K562 (cell line): ENCODE results near the gene RUNDC3A. TPM values are rescaled to one million over a fixed set of nuclear protein-coding genes. Genes with fewer than 3 reads are reported as not detected.
A peak's percentile ranks its signal among the peaks of the same experiment; 100 is the strongest.

Experiments
- BHLHE40 ChIP-seq: IDR thresholded peaks from 2 replicates; pipeline ENCODE4 v1.6.1; 2011; ENCODE audit warnings: low read length, improper control_type of control experiment
- BRF1 ChIP-seq: IDR thresholded peaks from 3 replicates; pipeline ENCODE4 v1.6.1; 2011; ENCODE audit warnings: borderline replicate concordance, mild to moderate bottlenecking; ENCODE audit not compliant: insufficient read length; ENCODE audit errors: extremely low read depth
- FOXM1 ChIP-seq, 2 experiments: fragments of 450-650 bp in 1 of 2; sonication (generic) in 1 of 2; formaldehyde crosslinking in 1 of 2; IDR thresholded peaks; 2 replicates each; pipeline versions ENCODE4 v1.6.1 to v1.9.0; 2017 to 2022; ENCODE audit warnings: low read depth in 2 of 2, mild to moderate bottlenecking in 2 of 2, missing genetic modification reagents in 1 of 2, moderate library complexity in 1 of 2
- HDGF ChIP-seq: fragments of 450-650 bp; IDR thresholded peaks from 2 replicates; pipeline ENCODE4 v1.6.1; 2016
- JUND ChIP-seq, 2 experiments: IDR thresholded peaks; 2 replicates in 1 of 2; 3 replicates in 1 of 2; pipeline ENCODE4 v1.6.1; 2011; ENCODE audit warnings: borderline replicate concordance in 2 of 2, low read depth in 2 of 2, low read length in 2 of 2, improper control_type of control experiment in 1 of 2, missing biosample characterization in 1 of 2, missing genetic modification characterization in 1 of 2, missing genetic modification reagents in 1 of 2
- SAP30 ChIP-seq: fragments of 200-600 bp; sonication (generic); IDR thresholded peaks from 2 replicates; pipeline ENCODE4 v1.6.1; 2012; ENCODE audit warnings: borderline replicate concordance, low read depth, mild to moderate bottlenecking, moderate library complexity, low read length, control low read depth, inconsistent platforms; ENCODE audit not compliant: insufficient read depth, poor library complexity, severe bottlenecking
- SFPQ ChIP-seq: fragments of 200-400 bp; formaldehyde crosslinking; IDR thresholded peaks from 2 replicates; pipeline ENCODE4 v1.6.1; 2017; ENCODE audit warnings: mild to moderate bottlenecking, low read depth, low read length, moderate library complexity
- SMAD4 ChIP-seq: fragments of 250-450 bp; sonication (Bioruptor Pico); conservative IDR thresholded peaks from 2 replicates; pipeline ENCODE4 v1.8.0; 2021; ENCODE audit warnings: inconsistent platforms, mild to moderate bottlenecking, moderate library complexity
- SPI1 ChIP-seq: IDR thresholded peaks from 2 replicates; pipeline ENCODE4 v1.6.1; 2011; ENCODE audit warnings: low read depth, low read length, control low read depth, borderline replicate concordance
- TOE1 ChIP-seq, 2 experiments: fragments of 450-650 bp in 1 of 2; sonication (generic) in 1 of 2; formaldehyde crosslinking in 1 of 2; IDR thresholded peaks; 2 replicates each; pipeline versions ENCODE4 v1.7.1 to v1.8.0; 2016 to 2022; ENCODE audit warnings: borderline replicate concordance in 2 of 2, mild to moderate bottlenecking in 2 of 2, antibody characterized with exemption in 1 of 2, inconsistent platforms in 1 of 2, low read depth in 1 of 2, missing genetic modification reagents in 1 of 2, moderate library complexity in 1 of 2
- VEZF1 ChIP-seq: fragments of 200-800 bp; sonication (Bioruptor generic); IDR thresholded peaks from 2 replicates; pipeline ENCODE4 v1.6.1; 2017; ENCODE audit warnings: missing genetic modification characterization, missing compliant biosample characterization
- XRCC4 ChIP-seq: IDR thresholded peaks from one replicate; pipeline ENCODE4 v1.6.1; 2011; ENCODE audit not compliant: insufficient read depth, insufficient read length; ENCODE audit errors: extremely low read depth
- ZFX ChIP-seq: sonication (generic); formaldehyde crosslinking; IDR thresholded peaks from 2 replicates; pipeline ENCODE4 v1.8.0; 2022; ENCODE audit warnings: mild to moderate bottlenecking, missing genetic modification reagents, moderate library complexity
- ZNF592 ChIP-seq: fragments of 450-650 bp; IDR thresholded peaks from 2 replicates; pipeline ENCODE4 v1.6.1; 2017; ENCODE audit warnings: antibody characterized with exemption, mild to moderate bottlenecking
- polyA plus RNA-seq, 8 experiments: library from polyadenylated mRNA; depleted of rRNA in 4 of 8; stranded (reverse) in 5 of 8; unstranded in 3 of 8; fragments of >200 nt; fragmentation: Nextera tagmentation in 2 of 8; fragmentation: Illumina TruSeq in 1 of 8; extraction: Ambion mirVana in 2 of 8; extraction: Trizol in 1 of 8; gene quantifications; 2 replicates each; pipeline versions ENCODE4 v1.2.1 to v1.2.3, GENCODE V29; 2011 to 2014; ENCODE audit warnings: inconsistent platforms in 1 of 8, missing spikeins in 1 of 8
- total RNA-seq, 7 experiments: library from RNA; depleted of rRNA in 6 of 7; stranded (reverse); fragments of >200 nt in 6 of 7; fragmentation: Illumina TruSeq in 2 of 7; extraction: Trizol in 2 of 7; gene quantifications; 2 replicates each; pipeline versions ENCODE4 v1.2.1 to v1.2.3, GENCODE V29; 2011 to 2021; ENCODE audit warnings: low replicate concordance in 1 of 7
- TF ChIP-seq, protein P1 (sequence below): fragments of 250-450 bp; sonication (Bioruptor Pico); IDR thresholded peaks from 2 replicates; pipeline ENCODE4 v1.4.0; 2020; ENCODE audit warnings: mild to moderate bottlenecking

The RUNDC3A gene
- total and polyA plus RNA-seq, 9 of the 15 experiments (the other 6 are each of a cell fraction or from before 2014, with no cell fraction given) = not detected

- peak; percentile 85 for TF ChIP-seq FOXM1 (IDR thresholded peaks at IDR 0.05; ENCODE audit: low read depth)
- TF ChIP-seq FOXM1 (CRISPR knock-in tag; IDR thresholded peaks at IDR 0.05; ENCODE audit: low read depth) = no peak
- TF ChIP-seq SPI1 = no peak
- peak; percentile 98 for TF ChIP-seq VEZF1 (CRISPR knock-in tag)
- TF ChIP-seq ZNF592 = 0 out of 2 replicates have a peak, but pooled peaks have one; percentile 5
- TF ChIP-seq JUND (IDR thresholded peaks at IDR 0.05; ENCODE audit: borderline replicate concordance, low read depth, low read length) = peak; percentile 70; the same call in 1 of the 2 replicates
- TF ChIP-seq JUND (tag; IDR thresholded peaks at IDR 0.05; ENCODE audit: borderline replicate concordance, low read depth, low read length) = no peak; the same call in 2 of the 3 replicates
- TF ChIP-seq SAP30 = peak; percentile 66
- peak; percentile 91 for TF ChIP-seq TOE1 (IDR thresholded peaks at IDR 0.05; ENCODE audit: borderline replicate concordance)
- TF ChIP-seq TOE1 (CRISPR knock-in tag; IDR thresholded peaks at IDR 0.05; ENCODE audit: borderline replicate concordance, low read depth) = no peak
- no peak for TF ChIP-seq BRF1
- TF ChIP-seq, protein P1, sequence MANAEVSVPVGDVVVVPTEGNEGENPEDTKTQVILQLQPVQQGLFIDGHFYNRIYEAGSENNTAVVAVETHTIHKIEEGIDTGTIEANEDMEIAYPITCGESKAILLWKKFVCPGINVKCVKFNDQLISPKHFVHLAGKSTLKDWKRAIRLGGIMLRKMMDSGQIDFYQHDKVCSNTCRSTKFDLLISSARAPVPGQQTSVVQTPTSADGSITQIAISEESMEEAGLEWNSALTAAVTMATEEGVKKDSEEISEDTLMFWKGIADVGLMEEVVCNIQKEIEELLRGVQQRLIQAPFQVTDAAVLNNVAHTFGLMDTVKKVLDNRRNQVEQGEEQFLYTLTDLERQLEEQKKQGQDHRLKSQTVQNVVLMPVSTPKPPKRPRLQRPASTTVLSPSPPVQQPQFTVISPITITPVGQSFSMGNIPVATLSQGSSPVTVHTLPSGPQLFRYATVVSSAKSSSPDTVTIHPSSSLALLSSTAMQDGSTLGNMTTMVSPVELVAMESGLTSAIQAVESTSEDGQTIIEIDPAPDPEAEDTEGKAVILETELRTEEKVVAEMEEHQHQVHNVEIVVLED (CRISPR knock-in tag) = peak; percentile 49; the same call in 1 of the 2 replicates
- TF ChIP-seq HDGF = 0 out of 2 replicates have a peak, but pooled peaks have one; percentile 33
- peak; percentile 63 for TF ChIP-seq ZFX (CRISPR knock-in tag)
- no peak for TF ChIP-seq SFPQ
- TF ChIP-seq SMAD4 = peak; percentile 44; the same call in 1 of the 2 replicates
- TF ChIP-seq BHLHE40 = peak; percentile 97
- TF ChIP-seq XRCC4 = no peak
Observed at GRCh38 chr17:44326861-44327444, 18.6 kb downstream of the RUNDC3A start (continued).
